HuH-7.5 (cell line): Measurements from ENCODE around the gene KMT2B.
"Not testable (repeated sequence)": the region's sequence is repeated elsewhere in the genome, so short reads cannot be mapped to it uniquely, and the experiment has no call there.

Source experiments
- DNase-seq: peaks from one replicate; pipeline ENCODE4 v3.0.0; 2011; ENCODE audit warnings: low spot score

KMT2B gene

GRCh38 chr19:35712567-35713505 is 5.0 kb upstream of the KMT2B start:
- DNase-seq: no peak

- DNase-seq: no peak
Measured at GRCh38 chr19:35713506-35713850, 4.3 kb upstream of the KMT2B start.

GRCh38 chr19:35713904-35714495 is 3.8 kb upstream of the KMT2B start:
- no peak for DNase-seq

GRCh38 chr19:35714601-35715354 is 3.0 kb upstream of the KMT2B start:
- no peak for DNase-seq

GRCh38 chr19:35715355-35715809 is 2.4 kb upstream of the KMT2B start:
- no peak for DNase-seq

- DNase-seq: peak; percentile 86
Measured at GRCh38 chr19:35715981-35716800, 1.6 kb upstream of the KMT2B start.

GRCh38 chr19:35716801-35717664 is 770 bp upstream of the KMT2B start:
- DNase-seq: peak; percentile 97

GRCh38 chr19:35718345-35719041 is 690 bp downstream of the KMT2B start:
- DNase-seq: no peak

GRCh38 chr19:35719402-35720162 is 1.8 kb downstream of the KMT2B start:
- no peak for DNase-seq

GRCh38 chr19:35720163-35720524 is 2.3 kb downstream of the KMT2B start:
- no peak for DNase-seq

- DNase-seq: no peak
Measured at GRCh38 chr19:35720648-35721047, 2.8 kb downstream of the KMT2B start.

GRCh38 chr19:35721374-35721773 is 3.6 kb downstream of the KMT2B start:
- DNase-seq: no peak

- DNase-seq: no peak
Measured at GRCh38 chr19:35722461-35722860, 4.7 kb downstream of the KMT2B start.

GRCh38 chr19:35722897-35723296 is 5.1 kb downstream of the KMT2B start:
- DNase-seq: no peak

- DNase-seq: no peak
Measured at GRCh38 chr19:35723671-35724070, 5.9 kb downstream of the KMT2B start.

- not testable (repeated sequence) for DNase-seq
Measured at GRCh38 chr19:35724132-35724531, 6.3 kb downstream of the KMT2B start.

- no peak for DNase-seq
Measured at GRCh38 chr19:35724560-35724959, 6.8 kb downstream of the KMT2B start.

GRCh38 chr19:35725216-35725861 is 7.5 kb downstream of the KMT2B start:
- no peak for DNase-seq
